Prostate gland (tissue), 2 donors: ENCODE measurements around the gene BMP10. TPM values are rescaled to one million over a fixed set of nuclear protein-coding genes. Genes with fewer than 3 reads are reported as not detected.

Experiments used
- DNase-seq: peaks from one replicate; pipeline ENCODE4 v3.0.0-alpha.2; 2019; ENCODE audit warnings: low spot score
- H3K27ac ChIP-seq, 2 donors: fragments of 200-600 bp; sonication (generic); 2 replicates each; pipeline ENCODE4 v1.5.1; 2017 to 2019
- H3K27me3 ChIP-seq: fragments of 200-600 bp; sonication (generic); replicated peaks from 2 replicates; pipeline ENCODE4 v1.5.1; 2019; ENCODE audit not compliant: insufficient read depth
- H3K36me3 ChIP-seq, 2 donors: fragments of 200-600 bp; sonication (generic); 1 replicate in 1 of 2; 2 replicates in 1 of 2; pipeline versions ENCODE4 v1.5.1 to v1.8.1; 2017 to 2019
- H3K4me1 ChIP-seq: fragments of 200-600 bp; sonication (generic); replicated peaks from 2 replicates; pipeline ENCODE4 v1.5.1; 2019
- H3K4me3 ChIP-seq, 2 donors: fragments of 200-600 bp; sonication (generic); 2 replicates each; pipeline ENCODE4 v1.5.1; 2017 to 2019
- H3K9me3 ChIP-seq: fragments of 200-600 bp; sonication (generic); 2 replicates; pipeline ENCODE4 v1.5.1; 2017
- CTCF ChIP-seq, 4 experiments: fragments of 200-600 bp in 2 of 4; fragments of 450-650 bp in 2 of 4; sonication (generic) in 2 of 4; IDR thresholded peaks; 1 replicate in 3 of 4; 2 replicates in 1 of 4; pipeline ENCODE4 v1.5.1; 2016 to 2019; ENCODE audit warnings: antibody characterized with exemption in 4 of 4, mild to moderate bottlenecking in 2 of 4, moderate library complexity in 2 of 4
- POLR2A ChIP-seq: fragments of 450-650 bp; IDR thresholded peaks from one replicate; pipeline ENCODE4 v1.6.1; 2016; ENCODE audit warnings: antibody characterized with exemption, mild to moderate bottlenecking
- POLR2AphosphoS5 ChIP-seq: sonication (generic); formaldehyde crosslinking; IDR thresholded peaks from one replicate; pipeline ENCODE4 v1.6.1; 2017; ENCODE audit warnings: antibody characterized with exemption
- WGBS: methylation state at CpG from one replicate; pipeline ENCODE4 v1.1.5; 2018; 5-methylcytosine and 5-hydroxymethylcytosine counted together
- intact Hi-C: fragments of 100-400 bp; cut with DNase I; formaldehyde crosslinking; loops from one replicate; pipeline ENCODE4 v1.14.2; 2022
- total RNA-seq, 2 donors: library from RNA; depleted of rRNA; stranded (reverse); fragments of >200 nt; gene quantifications; one replicate each; pipeline ENCODE4 v1.1.0, GENCODE V29; 2016

Gene BMP10
- total RNA-seq, 2 donors from 2014 or later: not detected

GRCh38 chr2:68911709-68912108 is 40.5 kb upstream of the BMP10 start:
- WGBS: 88% methylated on average over 1 of the region's 1 CpG
- H3K9me3 ChIP-seq: no peaks in the 10 kb centered on the region
- no peaks in the 10 kb centered on the region for H3K27me3 ChIP-seq
- intact Hi-C loops: no loop called here
- no peak for DNase-seq
- no peak for TF ChIP-seq POLR2AphosphoS5
- no peaks in the 10 kb centered on the region for H3K4me1 ChIP-seq
- no peaks in the 10 kb centered on the region for H3K36me3 ChIP-seq
- no peak overlapping the region for H3K27ac ChIP-seq
- no peak overlapping the region for H3K4me3 ChIP-seq

GRCh38 chr2:68911246-68911645 is 40.0 kb upstream of the BMP10 start:
- Histone ChIP-seq H3K27me3 (no peaks in the 10 kb centered on the region), H3K36me3 (no peaks in the 10 kb centered on the region), H3K9me3 (no peaks in the 10 kb centered on the region), H3K27ac (no peak overlapping the region), H3K4me3 (no peak overlapping the region), H3K4me1 (no peaks in the 10 kb centered on the region)
- WGBS: 50% methylated on average over 4 of the region's 4 CpGs
- TF ChIP-seq POLR2A (no peak), POLR2AphosphoS5 (no peak), CTCF (IDR thresholded peaks at IDR 0.05) (no peak)
- no peak for DNase-seq
- intact Hi-C loops: no loop called here

GRCh38 chr2:68909793-68910674 is 38.8 kb upstream of the BMP10 start:
- H3K9me3 ChIP-seq: no peaks in the 10 kb centered on the region
- H3K27ac ChIP-seq: no peak overlapping the region
- H3K4me1 ChIP-seq: no peaks in the 10 kb centered on the region
- H3K4me3 ChIP-seq: no peak overlapping the region
- no peaks in the 10 kb centered on the region for H3K36me3 ChIP-seq
- intact Hi-C loops: loop anchor here (5.0 kb wide), 1 partner anchor 158 kb away; no protein-coding TSS in a partner anchor
- peak; percentile 69 for DNase-seq
- WGBS: 66% methylated on average over 3 of the region's 3 CpGs
- peak; percentile 30 for TF ChIP-seq POLR2AphosphoS5
- no peak for TF ChIP-seq POLR2A
- peak; percentile 83 to 90 (median 85) for TF ChIP-seq CTCF (IDR thresholded peaks at IDR 0.05)
- H3K27me3 ChIP-seq: no peaks in the 10 kb centered on the region

- peak; percentile 77 for DNase-seq
- H3K27me3 ChIP-seq: no peaks in the 10 kb centered on the region
- intact Hi-C loops: loop anchor here (5.0 kb wide), 1 partner anchor 156 kb away; no protein-coding TSS in a partner anchor
- no peaks in the 10 kb centered on the region for H3K36me3 ChIP-seq
- H3K9me3 ChIP-seq: no peaks in the 10 kb centered on the region
- peak overlapping the region in 1 of 2 donors; percentile 52 for H3K27ac ChIP-seq
- 31% methylated on average over 5 of the region's 5 CpGs for WGBS
- H3K4me1 ChIP-seq: no peaks in the 10 kb centered on the region
- peak; percentile 85 for TF ChIP-seq POLR2AphosphoS5
- no peak for TF ChIP-seq POLR2A
- TF ChIP-seq CTCF (IDR thresholded peaks at IDR 0.05): no peak
- no peak overlapping the region for H3K4me3 ChIP-seq
These were observed 37.3 kb upstream of the BMP10 start for GRCh38 chr2:68908392-68908970.

- no peaks in the 10 kb centered on the region for H3K36me3 ChIP-seq
- H3K27ac ChIP-seq: no peak overlapping the region
- H3K27me3 ChIP-seq: no peaks in the 10 kb centered on the region
- 88% methylated on average over 4 of the region's 4 CpGs for WGBS
- no peaks in the 10 kb centered on the region for H3K9me3 ChIP-seq
- intact Hi-C loops: loop anchor here (5.0 kb wide), 1 partner anchor 156 kb away; no protein-coding TSS in a partner anchor
- H3K4me1 ChIP-seq: no peaks in the 10 kb centered on the region
- no peak for DNase-seq
- TF ChIP-seq CTCF (IDR thresholded peaks at IDR 0.05): no peak
- no peak for TF ChIP-seq POLR2AphosphoS5
- no peak for TF ChIP-seq POLR2A
- H3K4me3 ChIP-seq: no peak overlapping the region
These were observed 36.7 kb upstream of the BMP10 start for GRCh38 chr2:68907920-68908253.
